Left ventricle myocardium inferior (tissue), 1 donor: Measurements from ENCODE around the gene CISTR. TPM values are rescaled to one million over a fixed set of nuclear protein-coding genes. Genes with fewer than 3 reads are reported as not detected.
A peak's percentile ranks its signal among the peaks of the same experiment; 100 is the strongest.

Experiments
- DNase-seq: peaks from one replicate; pipeline ENCODE4 v3.0.0-alpha.2; 2020
- H3K27ac ChIP-seq: fragments of 200-600 bp; replicated peaks from 2 replicates; pipeline ENCODE4 v1.8.0; 2021
- H3K27me3 ChIP-seq: fragments of 200-600 bp; 2 replicates; pipeline ENCODE4 v1.8.0; 2021; ENCODE audit warnings: low read depth
- H3K36me3 ChIP-seq: fragments of 200-600 bp; 2 replicates; pipeline ENCODE4 v1.8.0; 2021
- H3K4me1 ChIP-seq: fragments of 200-600 bp; 2 replicates; pipeline ENCODE4 v1.8.0; 2021
- H3K4me3 ChIP-seq: fragments of 200-600 bp; 2 replicates; pipeline ENCODE4 v1.8.0; 2021; ENCODE audit warnings: mild to moderate bottlenecking, moderate library complexity
- H3K9me3 ChIP-seq: fragments of 200-600 bp; replicated peaks from 2 replicates; pipeline ENCODE4 v1.8.0; 2021
- intact Hi-C: fragments of 100-400 bp; cut with micrococcal nuclease; formaldehyde crosslinking; loops from one replicate; pipeline ENCODE4 v1.11.0; 2022
- total RNA-seq: library from RNA; stranded (reverse); fragmentation: NEBNext Ultra II Directional; extraction: Animal tissue kit (Norgen Biotek cat#: 25700); gene quantifications from one replicate; pipeline ENCODE4 v1.2.1, GENCODE V29; 2021
- TF ChIP-seq, protein P1 (sequence below): fragments of 200-600 bp; IDR thresholded peaks from 2 replicates; pipeline ENCODE4 v1.8.0; 2021; ENCODE audit warnings: antibody characterized with exemption, mild to moderate bottlenecking, borderline replicate concordance
- donor health status: DM: no; HTN: yes; CAD: no; lungs with severe emphysema.

CISTR gene
- total RNA-seq, 1 donor from 2014 or later: 2.1 TPM

DNA sequence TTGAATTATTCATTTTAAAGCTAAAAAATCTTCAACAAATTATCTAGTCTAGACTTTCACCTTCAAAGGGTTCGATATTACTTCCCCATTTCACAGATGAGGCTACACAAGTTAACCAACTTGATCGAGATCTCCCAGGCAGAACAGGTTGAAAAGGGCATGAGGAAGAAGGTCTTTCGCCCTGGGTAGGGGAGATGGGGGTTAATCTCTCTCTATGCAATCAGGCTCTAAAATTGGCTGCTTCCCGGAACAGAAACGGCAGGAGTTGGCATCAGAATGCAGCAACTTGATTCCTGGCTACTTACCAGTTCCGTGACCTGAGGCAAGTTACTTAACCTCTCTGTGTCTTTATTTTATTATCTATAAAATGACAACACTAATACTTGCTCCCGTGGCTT is 2.4 kb upstream of the CISTR start:
- Histone ChIP-seq H3K36me3 (no peaks in the 10 kb centered on the region), H3K4me3 (no peak overlapping the region), H3K27ac (no peak overlapping the region), H3K27me3 (peaks cover 55% of the 10 kb centered on the region), H3K4me1 (peaks cover 39% of the 10 kb centered on the region), H3K9me3 (no peaks in the 10 kb centered on the region)
- TF ChIP-seq, protein P1, sequence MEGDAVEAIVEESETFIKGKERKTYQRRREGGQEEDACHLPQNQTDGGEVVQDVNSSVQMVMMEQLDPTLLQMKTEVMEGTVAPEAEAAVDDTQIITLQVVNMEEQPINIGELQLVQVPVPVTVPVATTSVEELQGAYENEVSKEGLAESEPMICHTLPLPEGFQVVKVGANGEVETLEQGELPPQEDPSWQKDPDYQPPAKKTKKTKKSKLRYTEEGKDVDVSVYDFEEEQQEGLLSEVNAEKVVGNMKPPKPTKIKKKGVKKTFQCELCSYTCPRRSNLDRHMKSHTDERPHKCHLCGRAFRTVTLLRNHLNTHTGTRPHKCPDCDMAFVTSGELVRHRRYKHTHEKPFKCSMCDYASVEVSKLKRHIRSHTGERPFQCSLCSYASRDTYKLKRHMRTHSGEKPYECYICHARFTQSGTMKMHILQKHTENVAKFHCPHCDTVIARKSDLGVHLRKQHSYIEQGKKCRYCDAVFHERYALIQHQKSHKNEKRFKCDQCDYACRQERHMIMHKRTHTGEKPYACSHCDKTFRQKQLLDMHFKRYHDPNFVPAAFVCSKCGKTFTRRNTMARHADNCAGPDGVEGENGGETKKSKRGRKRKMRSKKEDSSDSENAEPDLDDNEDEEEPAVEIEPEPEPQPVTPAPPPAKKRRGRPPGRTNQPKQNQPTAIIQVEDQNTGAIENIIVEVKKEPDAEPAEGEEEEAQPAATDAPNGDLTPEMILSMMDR: no peak
- DNase-seq: no peak
- intact Hi-C loops: no loop called here

DNA sequence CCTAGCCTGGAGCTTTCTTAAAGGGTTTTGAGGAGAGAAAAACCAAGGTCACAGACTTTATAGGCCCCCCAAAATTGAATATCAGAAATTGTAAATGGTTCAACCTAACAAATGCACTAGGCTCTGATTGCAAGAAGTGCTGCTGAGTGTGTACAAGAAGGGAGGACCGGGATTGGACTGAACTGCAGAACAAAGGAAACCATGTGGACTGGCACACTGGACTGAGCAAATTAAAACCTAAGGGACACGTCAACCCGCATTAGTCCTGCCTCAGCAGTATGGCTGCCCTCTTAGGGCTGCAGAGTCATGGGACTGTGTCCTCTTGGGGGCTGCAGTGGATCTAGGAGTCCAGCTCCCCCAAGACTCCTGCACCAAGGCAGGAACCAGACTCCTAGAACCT is 842 bp upstream of the CISTR start:
- Histone ChIP-seq H3K4me3 (no peak overlapping the region), H3K9me3 (no peaks in the 10 kb centered on the region), H3K4me1 (peaks cover 39% of the 10 kb centered on the region), H3K27ac (no peak overlapping the region), H3K27me3 (peaks cover 55% of the 10 kb centered on the region), H3K36me3 (no peaks in the 10 kb centered on the region)
- DNase-seq: no peak
- TF ChIP-seq, protein P1: no peak
- intact Hi-C loops: no loop called here

DNA sequence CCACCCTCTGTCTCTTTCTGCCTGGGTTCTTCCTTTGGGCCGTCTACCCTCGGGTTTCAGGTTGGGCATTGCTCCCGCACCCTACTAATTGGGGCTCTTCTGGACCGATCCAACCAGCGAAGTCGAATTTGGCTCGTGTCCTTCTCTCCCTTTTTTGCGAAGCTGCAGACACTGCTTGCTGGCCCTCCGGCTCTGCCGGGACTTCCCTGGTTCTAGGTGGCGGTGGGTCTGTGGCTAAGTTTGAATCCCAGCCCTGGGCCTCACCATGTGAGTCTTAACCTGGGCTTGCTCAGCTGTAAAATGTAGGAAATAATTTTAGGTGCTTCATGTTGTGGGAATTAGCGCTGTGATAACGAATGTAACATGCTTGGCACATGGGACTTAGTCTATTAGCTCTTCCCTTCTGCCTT is 418 bp upstream of the CISTR start:
- TF ChIP-seq, protein P1: no peak
- no peaks in the 10 kb centered on the region for H3K9me3 ChIP-seq
- peak overlapping the region; percentile 67 for H3K27ac ChIP-seq
- H3K27me3 ChIP-seq: peaks cover 55% of the 10 kb centered on the region
- no peak for DNase-seq
- no peaks in the 10 kb centered on the region for H3K36me3 ChIP-seq
- peaks cover 35% of the 10 kb centered on the region for H3K4me1 ChIP-seq
- peak overlapping the region; percentile 73 for H3K4me3 ChIP-seq
- intact Hi-C loops: no loop called here

DNA sequence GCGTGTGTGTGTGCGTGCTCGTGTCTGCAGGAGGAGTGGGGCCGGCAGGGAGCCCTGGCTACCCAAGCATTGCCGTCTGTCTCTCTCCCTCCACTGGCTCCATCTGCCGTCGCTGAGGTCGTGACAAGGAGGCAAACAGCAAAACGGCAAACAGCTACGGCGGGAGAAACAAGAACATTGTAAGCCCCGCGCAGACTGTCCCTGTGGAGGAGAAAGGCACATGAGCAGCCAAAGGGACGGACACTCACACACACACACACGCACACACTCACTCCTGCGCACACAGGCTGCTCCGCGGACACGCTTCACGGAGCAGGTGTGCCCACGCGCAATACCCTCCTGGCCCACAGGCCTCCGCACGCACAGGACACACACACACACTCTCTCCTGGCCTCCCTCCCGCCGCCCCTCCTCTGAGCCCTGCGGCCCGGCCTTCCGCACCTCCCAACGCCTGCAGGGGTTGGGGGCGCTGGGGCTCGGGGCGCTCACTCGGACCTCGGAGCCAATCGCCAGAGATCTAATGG is 905 bp downstream of the CISTR start:
- peaks cover 37% of the 10 kb centered on the region for H3K4me1 ChIP-seq
- H3K27ac ChIP-seq: peak overlapping the region; percentile 67
- H3K9me3 ChIP-seq: no peaks in the 10 kb centered on the region
- DNase-seq: peak; percentile 32
- H3K4me3 ChIP-seq: peak overlapping the region; percentile 73
- peaks cover 57% of the 10 kb centered on the region for H3K27me3 ChIP-seq
- intact Hi-C loops: no loop called here
- H3K36me3 ChIP-seq: no peaks in the 10 kb centered on the region
- TF ChIP-seq, protein P1: no peak

DNA sequence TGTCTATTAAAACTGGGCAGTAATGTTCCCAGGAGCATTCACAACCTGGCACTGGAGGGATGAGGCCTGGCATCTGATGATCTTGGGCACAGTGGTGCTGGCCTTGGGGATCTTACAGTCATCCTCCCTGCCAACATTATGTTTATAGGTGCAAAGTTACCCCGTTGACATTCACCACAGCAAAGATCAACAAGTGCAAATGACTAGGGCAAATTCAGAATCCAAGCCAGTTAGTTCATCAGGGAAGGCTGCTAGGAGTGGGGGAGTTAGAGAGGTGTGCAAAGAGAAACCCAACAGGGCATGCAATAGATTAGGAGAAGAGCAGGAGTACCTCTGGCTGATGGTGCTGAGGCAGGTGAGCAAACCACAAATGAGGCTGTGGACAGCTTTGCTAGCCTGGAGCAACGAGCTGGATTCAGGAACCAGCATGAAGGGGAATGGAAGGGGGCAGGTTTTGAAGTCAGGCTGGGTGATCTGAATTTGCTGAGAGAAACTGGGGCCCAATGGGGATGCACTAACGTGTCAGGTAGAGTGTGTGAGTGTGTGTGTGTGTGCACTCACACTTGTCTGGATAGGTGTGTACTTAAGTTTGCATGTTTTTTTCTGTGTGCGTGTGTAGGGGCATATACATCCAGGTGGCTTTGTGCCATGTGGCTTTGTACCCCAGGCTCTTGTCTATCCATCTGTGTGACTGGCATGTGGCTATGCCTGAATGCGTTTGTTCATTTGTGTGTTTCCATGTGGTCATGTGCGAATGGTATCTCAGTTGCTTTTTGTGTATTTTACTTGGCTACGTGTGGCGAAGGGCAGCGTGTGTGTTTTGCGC is 1.6 kb downstream of the CISTR start:
- intact Hi-C loops: no loop called here
- Histone ChIP-seq H3K36me3 (no peaks in the 10 kb centered on the region), H3K4me1 (peaks cover 37% of the 10 kb centered on the region), H3K27ac (no peak overlapping the region), H3K27me3 (peaks cover 57% of the 10 kb centered on the region), H3K4me3 (peak overlapping the region; percentile 73), H3K9me3 (no peaks in the 10 kb centered on the region)
- TF ChIP-seq, protein P1: no peak
- no peak for DNase-seq
